IMR-90 (cell line): ENCODE measurements around the gene DYSF. TPM values are rescaled to one million over a fixed set of nuclear protein-coding genes. Genes with fewer than 3 reads are reported as not detected.

ENCODE experiments used
- ATAC-seq: fragments of 200-7000 bp; cut with Tn5 transposase; 2 replicates; pipeline ENCODE4 v1.9.1; 2020; ENCODE audit warnings: low read depth, mild to moderate bottlenecking, moderate library complexity
- BruUV-seq: library from RNA; stranded (reverse); fragments of 400-500 nt; replicated peaks from 2 replicates; lab custom pipeline; 2021; lab: Mats Ljungman, UMichigan
- CTCF ChIA-PET: fragments of 300-600 bp; formaldehyde crosslinking; extraction: SDS; loops from one replicate; lab custom pipeline; 2021; ENCODE audit warnings: antibody characterized with exemption; lab: Yijun Ruan, JAX
- POLR2A ChIA-PET: fragments of 300-600 bp; sonication (Branson Sonifier 250); formaldehyde crosslinking; loops from one replicate; lab custom pipeline; 2022; ENCODE audit warnings: antibody characterized with exemption; ENCODE audit not compliant: unreplicated experiment; lab: Charles Lee
- DNase-seq: peaks from one replicate; pipeline ENCODE4 v3.0.0; 2013
- H2AFZ ChIP-seq: replicated peaks from 2 replicates; pipeline ENCODE3; 2013; ENCODE audit warnings: low read length, mild to moderate bottlenecking; ENCODE audit not compliant: poor library complexity
- H2AK5ac ChIP-seq: 2 replicates; pipeline ENCODE4 v1.6.1; 2013; ENCODE audit warnings: low read depth, low read length, inconsistent platforms
- H2AK9ac ChIP-seq: replicated peaks from 2 replicates; pipeline ENCODE3; 2013; ENCODE audit warnings: mild to moderate bottlenecking, low read depth, low read length, moderate library complexity; ENCODE audit not compliant: poor library complexity
- H2BK120ac ChIP-seq: 2 replicates; pipeline ENCODE4 v1.6.1; 2013; ENCODE audit warnings: low read depth, low read length, inconsistent platforms
- H2BK15ac ChIP-seq: 3 replicates; pipeline ENCODE4 v1.6.1; 2013; ENCODE audit warnings: low read depth, low read length, inconsistent platforms
- H2BK20ac ChIP-seq: 2 replicates; pipeline ENCODE4 v1.6.1; 2013; ENCODE audit warnings: low read depth, mild to moderate bottlenecking, inconsistent platforms, low read length, moderate library complexity
- H2BK5ac ChIP-seq: 2 replicates; pipeline ENCODE4 v1.6.1; 2013; ENCODE audit warnings: mild to moderate bottlenecking, low read depth, low read length, inconsistent platforms; ENCODE audit not compliant: poor library complexity, severe bottlenecking
- H3K14ac ChIP-seq: replicated peaks from 2 replicates; pipeline ENCODE4 v1.6.1; 2013; ENCODE audit warnings: low read depth, low read length, inconsistent platforms
- H3K18ac ChIP-seq: 2 replicates; pipeline ENCODE4 v1.6.1; 2013; ENCODE audit warnings: low read depth, low read length, control low read depth
- H3K23ac ChIP-seq: 2 replicates; pipeline ENCODE4 v1.6.1; 2013; ENCODE audit warnings: low read depth, low read length, inconsistent platforms
- H3K27ac ChIP-seq: 2 replicates; pipeline ENCODE4 v1.5.1; 2013; ENCODE audit warnings: mild to moderate bottlenecking, control low read depth, low read length; ENCODE audit not compliant: insufficient read depth
- H3K27me3 ChIP-seq: 2 replicates; pipeline ENCODE4 v1.6.1; 2013; ENCODE audit warnings: low read length; ENCODE audit not compliant: control insufficient read depth, insufficient read depth
- H3K36me3 ChIP-seq: 2 replicates; pipeline ENCODE4 v1.6.1; 2013; ENCODE audit warnings: low read length, mixed read lengths; ENCODE audit not compliant: control insufficient read depth, insufficient read depth
- H3K4ac ChIP-seq: 2 replicates; pipeline ENCODE4 v1.6.1; 2013; ENCODE audit warnings: low read depth, low read length, inconsistent platforms
- H3K4me1 ChIP-seq: 2 replicates; pipeline ENCODE4 v1.6.1; 2013; ENCODE audit warnings: low read length, mixed read lengths; ENCODE audit not compliant: control insufficient read depth, insufficient read depth
- H3K4me2 ChIP-seq: 2 replicates; pipeline ENCODE4 v1.6.1; 2013; ENCODE audit warnings: low read depth, mild to moderate bottlenecking, control low read depth, low read length, moderate library complexity
- H3K4me3 ChIP-seq: 2 replicates; pipeline ENCODE4 v1.5.1; 2013; ENCODE audit warnings: low read depth, mild to moderate bottlenecking, control low read depth, low read length, moderate library complexity; ENCODE audit not compliant: insufficient read depth
- H3K56ac ChIP-seq: 2 replicates; pipeline ENCODE4 v1.6.1; 2013; ENCODE audit warnings: low read length, inconsistent platforms; ENCODE audit not compliant: insufficient read depth; ENCODE audit errors: extremely low read depth
- H3K79me1 ChIP-seq, 2 experiments: 2 replicates each; pipeline ENCODE4 v1.6.1; 2013; ENCODE audit warnings: low read length in 2 of 2, inconsistent platforms in 1 of 2, low read depth in 1 of 2
- H3K9ac ChIP-seq: 2 replicates; pipeline ENCODE4 v1.6.1; 2013; ENCODE audit warnings: low read depth, low read length, control low read depth
- H3K9me1 ChIP-seq: 2 replicates; pipeline ENCODE4 v1.6.1; 2013; ENCODE audit warnings: low read length, inconsistent platforms; ENCODE audit not compliant: insufficient read depth
- H3K9me3 ChIP-seq: 2 replicates; pipeline ENCODE4 v1.6.1; 2013; ENCODE audit warnings: low read length; ENCODE audit not compliant: control insufficient read depth, insufficient read depth
- H4K20me1 ChIP-seq: 2 replicates; pipeline ENCODE4 v1.6.1; 2013; ENCODE audit warnings: low read length, inconsistent platforms; ENCODE audit not compliant: insufficient read depth
- H4K5ac ChIP-seq: 2 replicates; pipeline ENCODE4 v1.6.1; 2013; ENCODE audit warnings: mild to moderate bottlenecking, low read depth, low read length, control low read depth
- H4K8ac ChIP-seq, 2 experiments: 2 replicates each; pipeline ENCODE4 v1.6.1; 2013; ENCODE audit warnings: low read depth in 2 of 2, low read length in 2 of 2, control low read depth in 1 of 2, inconsistent platforms in 1 of 2
- H4K91ac ChIP-seq: 2 replicates; pipeline ENCODE4 v1.6.1; 2013; ENCODE audit warnings: low read depth, low read length, inconsistent platforms; ENCODE audit not compliant: insufficient read depth
- BHLHE40 ChIP-seq: fragments of 150-350 bp; IDR thresholded peaks from 2 replicates; pipeline ENCODE4 v1.6.1; 2016; ENCODE audit warnings: mild to moderate bottlenecking, low read depth, low read length
- CHD1 ChIP-seq: IDR thresholded peaks from 2 replicates; pipeline ENCODE4 v1.6.1; 2012; ENCODE audit warnings: low read depth, low read length, improper control_type of control experiment
- CTCF ChIP-seq: conservative IDR thresholded peaks from 2 replicates; pipeline ENCODE4 v1.5.1; 2012; ENCODE audit warnings: mild to moderate bottlenecking, low read depth, low read length, improper control_type of control experiment
- ELK1 ChIP-seq: fragments of 150-350 bp; IDR thresholded peaks from 2 replicates; pipeline ENCODE4 v1.6.1; 2016; ENCODE audit warnings: low read depth, mild to moderate bottlenecking, low read length, moderate library complexity, borderline replicate concordance
- FOS ChIP-seq: fragments of 150-350 bp; IDR thresholded peaks from 2 replicates; pipeline ENCODE4 v1.6.1; 2016; ENCODE audit warnings: low read depth, low read length
- MAFK ChIP-seq: IDR thresholded peaks from 2 replicates; pipeline ENCODE4 v1.6.1; 2012; ENCODE audit warnings: low read depth, low read length, improper control_type of control experiment
- MAZ ChIP-seq: IDR thresholded peaks from 2 replicates; pipeline ENCODE4 v1.6.1; 2012; ENCODE audit warnings: low read depth, mild to moderate bottlenecking, low read length, improper control_type of control experiment, moderate library complexity, borderline replicate concordance
- MXI1 ChIP-seq: IDR thresholded peaks from 2 replicates; pipeline ENCODE4 v1.6.1; 2012; ENCODE audit warnings: low read depth, mild to moderate bottlenecking, low read length, moderate library complexity, borderline replicate concordance
- POLR2A ChIP-seq: IDR thresholded peaks from 2 replicates; pipeline ENCODE4 v1.6.1; 2012; ENCODE audit warnings: mild to moderate bottlenecking, low read depth, low read length
- RAD21 ChIP-seq: IDR thresholded peaks from 2 replicates; pipeline ENCODE4 v1.6.1; 2012; ENCODE audit warnings: low read length, improper control_type of control experiment
- RCOR1 ChIP-seq: IDR thresholded peaks from 2 replicates; pipeline ENCODE4 v1.6.1; 2012; ENCODE audit warnings: mild to moderate bottlenecking, low read length, improper control_type of control experiment; ENCODE audit not compliant: insufficient replicate concordance
- RFX5 ChIP-seq: IDR thresholded peaks from 2 replicates; pipeline ENCODE4 v1.8.0; 2012; ENCODE audit warnings: low read depth, mild to moderate bottlenecking, low read length, moderate library complexity
- WGBS, 2 experiments: methylation state at CpG; one replicate each; pipeline versions ENCODE4 v1.1.5 to v1.1.7; 2013; ENCODE audit warnings: missing lambda C conversion rate in 2 of 2; ENCODE audit not compliant: insufficient read length in 1 of 2; ENCODE audit errors: extremely low coverage in 2 of 2; 5-methylcytosine and 5-hydroxymethylcytosine counted together
- dilution Hi-C: fragments of 300-500 bp; cut with HindIII; formaldehyde crosslinking; loops from one replicate; pipeline ENCODE4 v1.14.3; 2018; ENCODE audit warnings: low sequenced_read_pairs; ENCODE audit not compliant: unreplicated experiment
- in situ Hi-C: fragments of 300-500 bp; cut with MboI; formaldehyde crosslinking; loops from 3 replicates; pipeline ENCODE4 v1.14.3; 2019; ENCODE audit warnings: low sequenced_read_pairs, inconsistent platforms, mixed read lengths
- intact Hi-C: fragments of 100-400 bp; cut with micrococcal nuclease; formaldehyde crosslinking; loops from 2 replicates; pipeline ENCODE4 v1.10.0; 2022
- polyA plus RNA-seq, 3 experiments: library from polyadenylated mRNA; depleted of rRNA; stranded (reverse); fragments of >200 nt; gene quantifications; 2 replicates each; pipeline ENCODE4 v1.2.3, GENCODE V29; 2012; ENCODE audit warnings: low replicate concordance in 1 of 3
- total RNA-seq: library from RNA; depleted of rRNA; stranded (reverse); fragments of >200 nt; gene quantifications from 2 replicates; pipeline ENCODE4 v1.2.3, GENCODE V29; 2012
- TF ChIP-seq, protein P1 (sequence below): fragments of 150-350 bp; IDR thresholded peaks from 2 replicates; pipeline ENCODE4 v1.6.1; 2017; ENCODE audit warnings: mild to moderate bottlenecking, antibody characterized with exemption, low read length, low read depth

Gene DYSF
- total and polyA plus RNA-seq, 2 of the 4 experiments (the other 2 are of a cell fraction): 0.09 to 0.18 TPM

DNA sequence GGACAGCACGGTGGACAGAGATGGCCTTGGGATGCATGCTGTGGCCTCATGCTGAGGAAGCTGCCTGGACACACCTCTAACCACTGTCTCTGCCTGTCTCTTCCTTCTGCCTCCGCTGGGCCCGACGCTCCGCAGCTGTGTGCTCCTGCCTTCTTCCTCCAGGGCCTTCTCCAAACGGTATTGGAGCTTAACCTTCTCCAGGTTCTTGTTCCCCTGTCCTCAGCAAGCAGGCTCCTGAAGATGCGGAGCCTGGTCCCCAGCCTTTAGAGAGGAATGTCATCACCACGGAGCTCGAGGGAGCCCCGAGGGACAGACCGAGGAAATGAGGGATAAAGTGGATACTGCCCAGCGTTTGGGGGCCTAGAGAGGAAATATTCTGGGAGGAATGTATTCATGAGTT lies 155.1 kb downstream of the DYSF start:
- CTCF ChIA-PET: interaction anchor here (3.1 kb wide), 1 partner anchor 189 kb away, joined by 30 read pairs; no protein-coding TSS in a partner anchor
- Histone ChIP-seq H3K4me1 (no peaks in the 10 kb centered on the region), H4K20me1 (no peaks in the 10 kb centered on the region), H4K91ac (no peak overlapping the region), H3K18ac (no peak overlapping the region), H2BK120ac (no peak overlapping the region), H4K8ac (no peak overlapping the region), H2AK5ac (no peak overlapping the region), H3K4me3 (no peak overlapping the region), H3K14ac (no peak overlapping the region), H3K9ac (no peak overlapping the region), H2BK20ac (no peak overlapping the region), H3K36me3 (no peaks in the 10 kb centered on the region), H2AK9ac (no peak overlapping the region), H3K56ac (no peak overlapping the region), H4K5ac (no peak overlapping the region), H3K27me3 (peaks cover 51% of the 10 kb centered on the region), H2AFZ (no peak overlapping the region), H3K79me1 (no peaks in the 10 kb centered on the region), H3K23ac (no peak overlapping the region), H3K9me1 (no peaks in the 10 kb centered on the region), H2BK15ac (no peak overlapping the region), H3K9me3 (no peaks in the 10 kb centered on the region), H3K4me2 (no peak overlapping the region), H3K4ac (no peak overlapping the region), H3K27ac (no peak overlapping the region), H2BK5ac (no peak overlapping the region)
- dilution Hi-C loops (no loop called here), in situ Hi-C loops (no loop called here), intact Hi-C loops (no loop called here)
- no TSS peak for BruUV-seq
- DNase-seq: no peak
- TF ChIP-seq RFX5 (no peak), CTCF (no peak), MXI1 (no peak), POLR2A (no peak), RCOR1 (no peak), FOS (no peak), BHLHE40 (no peak), ELK1 (no peak), MAZ (no peak), MAFK (no peak), CHD1 (no peak), RAD21 (no peak)
- TF ChIP-seq, protein P1, sequence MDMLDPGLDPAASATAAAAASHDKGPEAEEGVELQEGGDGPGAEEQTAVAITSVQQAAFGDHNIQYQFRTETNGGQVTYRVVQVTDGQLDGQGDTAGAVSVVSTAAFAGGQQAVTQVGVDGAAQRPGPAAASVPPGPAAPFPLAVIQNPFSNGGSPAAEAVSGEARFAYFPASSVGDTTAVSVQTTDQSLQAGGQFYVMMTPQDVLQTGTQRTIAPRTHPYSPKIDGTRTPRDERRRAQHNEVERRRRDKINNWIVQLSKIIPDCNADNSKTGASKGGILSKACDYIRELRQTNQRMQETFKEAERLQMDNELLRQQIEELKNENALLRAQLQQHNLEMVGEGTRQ: no peak
- ATAC-seq: no peak
- POLR2A ChIA-PET: no interaction called here
- WGBS, 2 experiments: 49% methylated on average over 5 of the region's 12 CpGs; no CpG with 5 or more reads in 1 of the 2 experiments
